Measurements from ENCODE around the gene GRIP2.

- TF ChIP-seq CTCF (IDR thresholded peaks at IDR 0.05; ENCODE audit: poor library complexity, severe bottlenecking) (no peak), EZH2 (IDR thresholded peaks at IDR 0.05; ENCODE audit: borderline replicate concordance, insufficient read depth, low read length, poor library complexity, severe bottlenecking) (no peak), REST (IDR thresholded peaks at IDR 0.05; ENCODE audit: borderline replicate concordance) (no peak), TAF1 (IDR thresholded peaks at IDR 0.05; ENCODE audit: low read depth) (no peak)
Observed at GRCh38 chr3:14519406-14519805, 20.7 kb downstream of the GRIP2 start.
